GM18498 (cell line): ENCODE measurements around the gene ACTL8.

ENCODE experiments used
- ATAC-seq: cut with Tn5 transposase; IDR thresholded peaks from one replicate; pipeline ENCODE4 v1.9.1; 2021; ENCODE audit warnings: mild to moderate bottlenecking, moderate library complexity; ENCODE audit not compliant: unreplicated experiment

Gene ACTL8, protein sequence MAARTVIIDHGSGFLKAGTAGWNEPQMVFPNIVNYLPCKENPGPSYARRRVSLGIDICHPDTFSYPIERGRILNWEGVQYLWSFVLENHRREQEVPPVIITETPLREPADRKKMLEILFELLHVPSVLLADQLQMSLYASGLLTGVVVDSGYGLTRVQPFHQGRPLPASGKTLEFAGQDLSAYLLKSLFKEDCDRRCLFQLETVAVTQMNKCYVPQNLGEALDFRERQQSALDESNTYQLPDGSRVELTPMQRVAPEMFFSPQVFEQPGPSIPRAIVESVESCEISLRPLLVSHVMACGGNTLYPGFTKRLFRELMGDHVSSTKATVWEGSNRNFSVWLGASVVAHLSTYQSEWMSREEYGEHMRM

DNA sequence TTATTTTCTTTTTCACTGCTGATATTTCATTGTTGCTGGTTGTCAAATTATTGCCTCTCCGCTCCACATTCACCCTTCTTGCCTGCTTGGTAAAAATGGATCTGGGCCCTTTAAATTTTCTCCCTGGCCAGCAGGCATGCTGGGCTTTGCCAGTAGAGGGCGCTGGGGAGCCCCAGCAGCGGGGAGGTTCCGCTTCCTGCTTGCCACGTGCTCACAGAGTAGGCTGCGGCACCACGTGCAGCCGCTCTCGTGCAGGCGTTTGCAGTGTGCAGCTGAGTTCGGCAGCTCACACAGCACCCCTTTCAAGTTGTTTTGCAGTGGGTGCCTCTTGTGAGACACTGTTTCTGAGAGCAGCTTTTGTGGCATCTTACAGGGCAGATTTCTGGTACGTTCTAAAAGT lies at the start of gene ACTL8:
Gene ACTL8 (plus strand): TSS at position 214 of the 400 bp plus-strand sequence. CDS start 67,676 bp downstream, outside the sequence.
- no peak for ATAC-seq

- ATAC-seq = no peak
Observed at GRCh38 chr1:17706445-17706844, 48.7 kb upstream of the ACTL8 start.

DNA sequence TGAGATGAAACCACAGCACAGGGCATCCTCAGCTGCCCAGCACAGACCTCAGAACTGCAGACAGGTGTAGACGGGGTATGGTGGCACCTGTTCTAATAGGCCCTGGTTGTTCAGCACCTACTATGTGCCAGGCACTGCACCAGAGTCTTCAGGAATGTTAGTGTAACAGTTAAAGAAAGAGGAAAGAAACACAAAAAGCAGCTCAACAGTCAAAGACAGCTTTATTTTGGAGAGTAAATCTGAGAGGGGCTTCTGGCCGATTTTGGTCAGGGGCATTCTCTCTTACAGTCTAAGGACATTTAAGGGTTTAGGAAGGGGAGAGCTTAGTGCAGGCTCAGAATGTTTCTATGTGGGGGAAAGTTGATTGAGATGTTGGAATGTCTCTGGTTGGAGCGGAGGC lies 45.2 kb upstream of the ACTL8 start:
- no peak for ATAC-seq

DNA sequence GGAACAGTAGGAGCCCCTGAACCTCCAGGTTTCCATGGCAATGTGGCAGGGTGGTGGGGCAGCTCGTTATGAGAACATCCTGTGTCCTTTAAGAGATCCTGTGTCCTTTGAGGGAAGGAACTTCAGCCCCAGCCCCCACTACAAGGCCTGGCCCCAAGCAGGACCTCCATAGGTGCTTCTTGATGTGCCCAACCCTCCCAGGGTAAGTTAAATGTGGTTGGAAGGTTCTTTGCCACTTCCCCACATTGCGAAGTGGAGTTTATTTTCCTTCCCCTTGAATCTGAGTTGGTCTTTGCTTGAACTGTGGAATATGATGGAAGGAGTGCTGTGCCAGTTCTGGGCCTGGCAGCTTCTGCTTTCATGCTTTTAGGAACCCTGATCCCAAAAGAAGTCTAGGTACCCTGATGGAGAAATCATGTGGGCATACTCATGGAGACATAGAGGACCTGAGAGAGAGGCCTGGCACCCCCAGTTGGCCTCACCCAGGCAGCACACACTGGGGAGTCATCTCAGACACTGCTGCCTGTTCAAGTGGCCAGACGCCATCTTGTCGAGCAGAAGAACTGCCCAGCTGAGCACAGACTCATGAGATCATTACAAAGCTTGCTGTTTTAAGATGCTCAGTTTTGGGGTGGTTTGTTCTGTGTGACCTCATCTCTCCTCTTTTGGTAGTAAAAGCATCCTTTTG lies 44.1 kb upstream of the ACTL8 start:
- ATAC-seq = no peak

DNA sequence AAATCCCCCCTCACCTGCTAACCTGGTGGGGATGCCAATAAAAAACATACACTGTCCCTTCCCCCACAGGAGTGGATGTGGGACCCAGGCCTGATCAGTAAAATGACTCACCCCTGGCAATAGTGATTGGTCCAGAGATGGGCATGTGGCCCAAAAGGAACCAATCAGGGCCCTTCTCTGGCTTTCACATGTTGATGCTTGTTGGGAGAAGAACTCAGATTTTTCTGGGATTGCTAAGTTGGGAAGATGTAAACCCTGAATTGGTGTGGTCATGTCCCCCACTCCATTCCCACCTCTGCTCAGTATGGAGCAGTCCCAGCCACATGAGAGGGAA lies 43.6 kb upstream of the ACTL8 start:
- no peak for ATAC-seq

GRCh38 chr1:17711941-17712340 lies 43.2 kb upstream of the ACTL8 start:
- no peak for ATAC-seq

DNA sequence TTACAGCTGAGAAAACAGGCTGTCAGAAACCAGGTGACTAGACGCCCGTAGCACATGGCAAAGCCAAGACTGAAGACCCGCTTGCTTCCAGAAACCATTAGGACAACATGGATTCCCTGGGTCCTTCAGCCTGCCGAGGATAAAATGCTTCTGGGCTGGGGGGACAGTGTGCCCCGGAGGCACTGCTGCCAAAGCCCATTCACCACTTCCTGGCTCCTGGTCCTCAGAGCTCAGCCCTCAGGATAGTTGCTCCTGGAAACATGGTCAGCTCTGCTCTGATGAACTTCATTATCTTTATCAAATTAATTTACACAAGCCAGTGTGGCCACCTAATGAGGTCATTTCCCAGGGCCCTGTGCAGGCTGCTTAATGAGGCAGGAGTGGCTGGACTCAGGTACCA lies 41.1 kb upstream of the ACTL8 start:
- no peak for ATAC-seq

- no peak for ATAC-seq
Observed at GRCh38 chr1:17717594-17718535, 37.3 kb upstream of the ACTL8 start.

DNA sequence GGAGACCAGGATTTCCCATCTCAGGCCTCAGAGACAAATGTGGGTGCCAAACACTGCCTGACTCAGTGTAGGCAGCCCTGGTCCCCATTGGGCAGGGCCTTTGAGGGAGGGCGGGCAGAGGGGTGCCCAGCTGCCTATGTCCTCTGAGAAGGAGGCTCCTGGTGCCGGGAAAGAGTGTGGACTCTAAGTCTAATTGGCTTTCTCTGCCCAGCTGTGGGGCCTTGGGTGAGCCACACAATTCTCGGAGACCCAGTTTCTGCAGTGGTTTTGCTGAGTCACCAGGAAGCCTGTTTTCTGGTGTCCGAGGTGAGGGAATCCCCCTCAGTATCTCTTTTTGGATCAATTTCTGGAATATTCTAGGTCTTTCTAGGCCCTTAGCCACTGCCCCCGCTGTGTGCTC lies 35.3 kb upstream of the ACTL8 start:
- ATAC-seq = no peak

GRCh38 chr1:17721444-17721843 lies 33.7 kb upstream of the ACTL8 start:
- ATAC-seq = no peak

- no peak for ATAC-seq
Observed at GRCh38 chr1:17723684-17724083, 31.4 kb upstream of the ACTL8 start.

GRCh38 chr1:17724150-17724549 lies 31.0 kb upstream of the ACTL8 start:
- ATAC-seq = no peak

DNA sequence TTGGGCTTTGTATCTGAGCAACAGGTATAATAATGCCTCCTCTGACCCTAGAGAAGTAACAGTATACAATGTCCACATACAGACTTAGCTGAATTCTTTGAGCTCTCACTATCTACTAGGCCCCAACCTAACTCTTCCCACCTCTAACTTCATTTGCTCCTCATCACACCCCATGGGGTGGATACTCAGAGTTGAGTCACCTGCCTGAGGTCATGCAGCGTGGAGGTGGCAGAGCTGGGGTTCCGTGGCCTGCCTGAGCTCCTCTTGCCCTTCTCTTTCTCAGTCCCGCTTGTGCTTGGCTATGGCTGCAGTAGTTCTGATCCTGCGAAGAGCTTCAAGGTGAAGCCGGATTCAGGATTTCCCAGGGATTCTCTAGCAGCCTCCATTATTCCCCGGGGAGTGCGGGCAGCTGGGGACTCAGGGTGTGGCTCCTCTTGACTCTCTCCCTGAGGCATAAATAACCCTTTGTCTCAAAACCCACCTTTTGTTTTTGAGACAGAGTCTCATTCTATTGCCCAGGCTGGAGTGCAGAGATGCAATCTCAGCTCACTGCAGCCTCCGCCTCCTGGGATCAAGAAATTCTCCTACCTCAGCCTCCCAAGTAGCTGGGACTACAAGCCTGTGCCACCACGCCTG lies 29.9 kb upstream of the ACTL8 start:
- no peak for ATAC-seq

- ATAC-seq = no peak
Observed at GRCh38 chr1:17725811-17726582, 29.1 kb upstream of the ACTL8 start.

DNA sequence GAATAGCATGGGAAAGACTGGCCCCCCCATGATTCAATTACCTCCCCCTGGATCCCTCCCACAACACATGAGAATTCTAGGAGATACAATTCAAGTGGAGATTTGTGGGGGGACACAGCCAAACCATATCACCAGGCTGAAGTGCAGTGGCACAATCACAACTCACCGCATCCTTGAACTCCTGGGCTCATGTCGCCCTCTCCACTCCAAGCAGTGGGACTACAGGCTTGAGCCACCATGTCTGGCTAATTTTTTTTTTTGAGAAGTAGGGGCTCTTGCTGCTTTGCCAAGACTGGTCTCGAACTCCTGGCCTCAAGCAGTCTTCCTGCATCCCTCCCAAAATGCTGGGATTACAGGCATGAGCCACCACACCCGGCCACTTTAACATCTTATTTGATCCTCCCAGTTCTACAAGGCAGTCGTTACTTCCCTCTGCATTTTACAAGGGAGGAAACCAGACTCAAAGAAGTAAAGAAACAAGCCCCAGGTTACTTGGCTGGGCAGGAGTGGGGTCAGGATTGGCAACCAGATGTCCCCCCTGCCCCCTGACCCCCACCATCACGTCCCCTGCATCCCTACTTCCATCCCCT lies 26.9 kb upstream of the ACTL8 start:
- ATAC-seq = no peak

DNA sequence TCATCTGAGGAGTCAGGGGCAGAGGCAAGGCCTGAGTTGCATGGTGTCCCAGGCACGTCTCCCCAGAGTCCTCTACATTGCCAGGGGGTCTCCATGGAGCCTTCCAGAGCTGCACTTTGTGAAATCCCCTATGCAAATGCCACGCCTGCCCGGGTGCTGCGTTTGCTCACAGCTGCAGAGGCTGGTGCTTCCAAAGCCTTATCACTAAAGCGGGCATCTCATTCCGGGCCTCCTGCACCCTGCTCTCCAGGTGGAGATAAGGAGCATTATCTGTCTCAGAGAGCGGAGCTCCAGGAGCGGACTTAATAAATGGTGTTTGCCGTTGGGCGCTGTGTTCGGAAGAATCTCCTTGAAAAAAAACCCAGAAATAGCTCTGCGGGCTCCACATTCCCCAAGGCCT lies 25.9 kb upstream of the ACTL8 start:
- ATAC-seq = no peak

DNA sequence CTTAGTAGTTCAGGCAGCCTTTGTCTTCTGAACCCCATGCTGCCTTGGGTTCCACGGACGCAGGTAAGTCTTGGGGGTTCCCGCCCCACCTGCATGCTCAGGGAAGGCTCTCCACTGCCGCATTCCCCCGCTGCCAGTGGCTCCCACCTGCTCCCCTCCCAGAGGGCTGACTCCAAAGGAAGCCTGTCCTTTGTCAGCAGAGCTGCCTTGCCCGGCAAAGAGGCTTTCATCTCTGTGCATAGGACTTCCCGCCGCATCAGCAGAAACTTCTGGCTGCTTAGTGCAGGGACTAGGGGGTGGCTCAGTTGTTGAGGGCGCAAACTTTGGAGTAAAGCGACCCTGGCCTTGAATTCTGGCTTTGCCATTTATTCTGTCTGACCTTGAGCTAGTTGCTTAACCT lies 25.2 kb upstream of the ACTL8 start:
- no peak for ATAC-seq

GRCh38 chr1:17731460-17731859 lies 23.7 kb upstream of the ACTL8 start:
- no peak for ATAC-seq

GRCh38 chr1:17732475-17732874 lies 22.7 kb upstream of the ACTL8 start:
- no peak for ATAC-seq

GRCh38 chr1:17733661-17734060 lies 21.5 kb upstream of the ACTL8 start:
- no peak for ATAC-seq
